DND-41 (cell line): ENCODE measurements around the gene CSNK1E.

Experiments used
- ATAC-seq: fragments of 200-7000 bp; cut with Tn5 transposase; 3 replicates; pipeline ENCODE4 v1.9.1; 2021; ENCODE audit warnings: low read depth; ENCODE audit not compliant: insufficient read depth
- DNase-seq: peaks from one replicate; pipeline ENCODE4 v3.0.0-alpha.2; 2020
- H2AFZ ChIP-seq: 2 replicates; pipeline ENCODE4 v1.6.0; 2012; ENCODE audit warnings: low read depth, low read length
- H3K27ac ChIP-seq: 2 replicates; pipeline ENCODE4 v1.5.1; 2012; ENCODE audit warnings: low read length, inconsistent platforms
- H3K27me3 ChIP-seq: fragments of 200-600 bp; sonication (generic); 2 replicates; pipeline ENCODE4 v1.6.0; 2012; ENCODE audit warnings: low read length, mild to moderate bottlenecking, inconsistent platforms; ENCODE audit not compliant: insufficient read depth, poor library complexity
- H3K36me3 ChIP-seq: 2 replicates; pipeline ENCODE4 v1.5.1; 2012; ENCODE audit warnings: low read length, inconsistent platforms; ENCODE audit not compliant: insufficient read depth
- H3K4me1 ChIP-seq: 2 replicates; pipeline ENCODE4 v1.5.1; 2012; ENCODE audit warnings: mild to moderate bottlenecking, low read length; ENCODE audit not compliant: insufficient read depth
- H3K4me2 ChIP-seq: 2 replicates; pipeline ENCODE4 v1.6.0; 2012; ENCODE audit warnings: mild to moderate bottlenecking, moderate library complexity, low read length, inconsistent platforms; ENCODE audit not compliant: insufficient read depth
- H3K4me3 ChIP-seq, 2 experiments: fragments of 200-600 bp in 1 of 2; shearing (Covaris generic) in 1 of 2; 2 replicates each; pipeline ENCODE4 v1.5.1; 2012 to 2016; ENCODE audit warnings: inconsistent platforms in 2 of 2, low read length in 2 of 2, mild to moderate bottlenecking in 2 of 2, low read depth in 1 of 2, moderate library complexity in 1 of 2
- H3K79me2 ChIP-seq: 2 replicates; pipeline ENCODE4 v1.6.0; 2012; ENCODE audit warnings: low read length, inconsistent platforms; ENCODE audit not compliant: insufficient read depth
- H3K9ac ChIP-seq: 2 replicates; pipeline ENCODE4 v1.6.0; 2012; ENCODE audit warnings: low read depth, mild to moderate bottlenecking, inconsistent platforms, low read length, moderate library complexity
- H3K9me3 ChIP-seq: 2 replicates; pipeline ENCODE4 v1.5.1; 2012; ENCODE audit warnings: low read length, moderate library complexity, mild to moderate bottlenecking, inconsistent platforms; ENCODE audit not compliant: insufficient read depth, severe bottlenecking
- H4K20me1 ChIP-seq: 2 replicates; pipeline ENCODE4 v1.6.0; 2012; ENCODE audit warnings: low read length; ENCODE audit not compliant: insufficient read depth
- CTCF ChIP-seq: IDR thresholded peaks from 2 replicates; pipeline ENCODE4 v1.5.1; 2012; ENCODE audit warnings: borderline replicate concordance, low read length, moderate library complexity, mild to moderate bottlenecking; ENCODE audit not compliant: poor library complexity, severe bottlenecking; ENCODE audit errors: extremely low read depth
- EZH2 ChIP-seq: IDR thresholded peaks from 3 replicates; pipeline ENCODE4 v1.6.1; 2012; ENCODE audit warnings: borderline replicate concordance, low read depth, mild to moderate bottlenecking, moderate library complexity, low read length, inconsistent platforms; ENCODE audit not compliant: severe bottlenecking

CSNK1E gene

GRCh38 chr22:38270091-38270992, 46.9 kb downstream of the CSNK1E start:
- H3K4me3 ChIP-seq: no peak overlapping the region
- TF ChIP-seq CTCF (no peak), EZH2 (no peak)
- DNase-seq (no peak), ATAC-seq (no peak)
- peaks cover 38% of the 10 kb centered on the region for H4K20me1 ChIP-seq
- no peak overlapping the region for H3K9ac ChIP-seq
- no peak overlapping the region for H3K27ac ChIP-seq
- H3K4me2 ChIP-seq: no peak overlapping the region; the same call in 1 of the 2 replicates
- no peaks in the 10 kb centered on the region; the same call in 1 of the 2 replicates for H3K36me3 ChIP-seq
- H3K79me2 ChIP-seq: peaks cover 39% of the 10 kb centered on the region
- H3K9me3 ChIP-seq: no peaks in the 10 kb centered on the region
- H3K27me3 ChIP-seq: no peaks in the 10 kb centered on the region
- peaks cover 24% of the 10 kb centered on the region for H3K4me1 ChIP-seq
- no peak overlapping the region for H2AFZ ChIP-seq

- Histone ChIP-seq H3K79me2 (peaks cover 42% of the 10 kb centered on the region), H3K4me2 (no peak overlapping the region), H3K4me1 (peaks cover 24% of the 10 kb centered on the region), H3K9ac (no peak overlapping the region), H3K36me3 (no peaks in the 10 kb centered on the region; the same call in 1 of the 2 replicates), H4K20me1 (peaks cover 45% of the 10 kb centered on the region), H3K27ac (no peak overlapping the region), H3K9me3 (no peaks in the 10 kb centered on the region), H3K4me3 (no peak overlapping the region), H2AFZ (no peak overlapping the region), H3K27me3 (no peaks in the 10 kb centered on the region)
- DNase-seq: no peak
- no peak for TF ChIP-seq EZH2
- TF ChIP-seq CTCF: no peak
- ATAC-seq: no peak
Observed at GRCh38 chr22:38269466-38269865, 47.8 kb downstream of the CSNK1E start.

- Histone ChIP-seq H3K9me3 (no peaks in the 10 kb centered on the region), H2AFZ (no peak overlapping the region), H3K27me3 (no peaks in the 10 kb centered on the region), H3K9ac (no peak overlapping the region), H3K4me1 (peaks cover 12% of the 10 kb centered on the region), H3K4me3 (no peak overlapping the region), H3K79me2 (peaks cover 47% of the 10 kb centered on the region), H4K20me1 (peaks cover 54% of the 10 kb centered on the region), H3K4me2 (no peak overlapping the region), H3K36me3 (no peaks in the 10 kb centered on the region), H3K27ac (no peak overlapping the region)
- no peak for TF ChIP-seq CTCF
- no peak for TF ChIP-seq EZH2
- ATAC-seq: peak; percentile 57; the same call in 1 of the 3 replicates
- DNase-seq: peak; percentile 34
Observed at GRCh38 chr22:38267086-38267485, 50.1 kb downstream of the CSNK1E start.
